Measurements from ENCODE around the gene SULF2.
"Not testable (repeated sequence)": the region's sequence is repeated elsewhere in the genome, so short reads cannot be mapped to it uniquely, and the experiment has no call there.

SULF2 gene

GRCh38 chr20:47809161-47809960, 24.1 kb upstream of the SULF2 start:
- intact Hi-C loops (cut with DNase I), result no loop called here
- DNase-seq, result no peak

DNA sequence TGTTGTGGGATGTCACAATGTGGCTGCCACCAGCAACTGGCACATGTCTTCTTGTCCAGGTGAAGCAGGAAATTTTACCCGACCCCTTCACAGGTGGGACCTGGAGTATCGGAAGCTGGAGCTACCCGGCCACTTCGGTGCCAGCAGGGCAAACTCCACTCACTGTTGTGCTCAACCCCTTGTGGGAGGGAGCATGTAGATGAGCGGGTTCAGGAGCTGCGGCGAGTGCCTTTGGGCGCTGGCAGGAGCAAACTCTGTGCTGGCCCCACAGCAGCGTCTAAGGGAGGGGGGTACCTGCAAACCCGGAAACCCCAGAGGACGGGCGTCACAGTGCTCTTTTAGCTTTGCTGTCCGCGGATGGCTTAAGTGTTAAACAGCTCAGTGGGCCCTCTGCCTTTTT, 20.7 kb upstream of the SULF2 start:
- no peak for DNase-seq
- intact Hi-C loops (cut with DNase I), result no loop called here

DNA sequence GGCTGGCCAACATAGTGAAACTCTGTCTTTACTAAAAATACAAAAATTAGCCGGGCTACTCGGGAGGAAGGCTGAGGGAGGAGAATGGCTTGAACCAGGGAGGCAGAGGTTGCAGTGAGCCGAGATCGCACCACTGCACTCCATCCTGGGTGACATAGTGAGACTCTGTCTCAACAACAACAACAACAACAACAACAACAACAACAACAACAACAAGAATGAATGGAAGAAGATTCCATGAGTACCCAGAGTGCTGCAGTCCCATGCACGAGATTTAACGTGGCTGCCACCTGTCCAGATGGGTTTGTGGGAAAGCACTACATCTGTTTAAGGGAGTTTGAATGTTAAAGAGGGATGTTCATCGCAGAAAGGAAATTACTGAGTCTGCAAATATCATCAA, 19.7 kb upstream of the SULF2 start:
- DNase-seq; intact Hi-C loops (cut with DNase I): not testable (repeated sequence)

DNA sequence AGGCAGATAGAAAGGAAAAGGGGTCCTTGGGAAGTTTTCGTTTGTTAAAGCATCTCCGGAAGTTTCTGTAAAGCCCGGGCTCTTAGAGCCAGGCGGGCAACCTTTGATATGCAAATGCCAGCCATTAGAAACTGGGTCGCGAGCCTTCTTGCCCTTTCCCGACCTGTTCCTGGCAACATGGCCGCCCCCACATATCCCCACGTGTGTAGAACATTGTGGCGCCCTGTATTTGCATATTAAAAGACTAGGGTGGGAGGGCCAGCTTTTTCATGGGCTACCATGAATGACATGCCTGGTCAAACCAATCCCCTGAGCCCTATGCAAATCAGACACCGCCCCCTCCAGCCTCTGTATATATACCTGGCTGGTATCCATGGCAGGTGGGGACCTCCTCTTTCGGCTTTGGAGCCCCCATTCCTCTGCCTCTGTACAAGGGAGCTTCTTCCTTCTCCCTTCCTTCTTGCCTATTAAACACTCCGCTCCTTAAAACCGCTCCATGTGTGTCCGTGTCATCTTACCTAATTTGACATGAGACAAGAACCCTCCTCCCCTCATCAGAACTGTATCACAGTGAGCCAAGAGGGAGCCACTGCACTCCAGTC, 19.0 kb upstream of the SULF2 start:
- intact Hi-C loops (cut with DNase I), result not testable (repeated sequence)

GRCh38 chr20:47802975-47803374, 17.7 kb upstream of the SULF2 start:
- DNase-seq, result no peak
- intact Hi-C loops (cut with DNase I), result no loop called here

More for the DNA sequence above, 19.0 kb upstream of the SULF2 start:
- not testable (repeated sequence) for DNase-seq

GRCh38 chr20:47802226-47802920, 17.1 kb upstream of the SULF2 start:
- intact Hi-C loops (cut with DNase I), result no loop called here
- peak in 1 of 42 donors; percentile 49 for DNase-seq

- DNase-seq, result no peak
- intact Hi-C loops (cut with DNase I), result no loop called here
Measured at GRCh38 chr20:47801759-47802158, 16.5 kb upstream of the SULF2 start.

- intact Hi-C loops (cut with DNase I), result no loop called here
- no peak for DNase-seq
Measured at GRCh38 chr20:47801079-47801478, 15.8 kb upstream of the SULF2 start.

DNA sequence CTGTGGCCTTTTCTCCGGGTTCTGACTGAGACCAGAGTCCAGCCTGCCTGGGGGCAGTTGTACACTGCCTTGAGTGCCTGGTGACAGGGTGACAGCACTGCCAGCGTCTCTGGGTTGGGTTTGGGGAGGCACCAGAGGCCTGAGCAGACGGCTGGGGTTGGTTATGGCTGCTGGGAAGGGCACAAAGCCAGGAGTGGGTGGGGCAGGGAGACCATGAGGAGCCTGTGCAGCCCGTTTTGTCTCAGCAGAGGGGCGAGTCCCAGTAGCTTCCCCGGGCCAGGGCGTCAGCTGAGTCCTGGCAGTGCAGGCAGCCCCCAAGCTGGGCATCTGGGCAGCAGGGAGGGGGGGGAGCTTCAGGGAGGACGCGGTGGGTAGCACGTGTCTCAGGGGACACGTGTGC, 15.3 kb upstream of the SULF2 start:
- DNase-seq, result no peak
- intact Hi-C loops (cut with DNase I), result no loop called here

DNA sequence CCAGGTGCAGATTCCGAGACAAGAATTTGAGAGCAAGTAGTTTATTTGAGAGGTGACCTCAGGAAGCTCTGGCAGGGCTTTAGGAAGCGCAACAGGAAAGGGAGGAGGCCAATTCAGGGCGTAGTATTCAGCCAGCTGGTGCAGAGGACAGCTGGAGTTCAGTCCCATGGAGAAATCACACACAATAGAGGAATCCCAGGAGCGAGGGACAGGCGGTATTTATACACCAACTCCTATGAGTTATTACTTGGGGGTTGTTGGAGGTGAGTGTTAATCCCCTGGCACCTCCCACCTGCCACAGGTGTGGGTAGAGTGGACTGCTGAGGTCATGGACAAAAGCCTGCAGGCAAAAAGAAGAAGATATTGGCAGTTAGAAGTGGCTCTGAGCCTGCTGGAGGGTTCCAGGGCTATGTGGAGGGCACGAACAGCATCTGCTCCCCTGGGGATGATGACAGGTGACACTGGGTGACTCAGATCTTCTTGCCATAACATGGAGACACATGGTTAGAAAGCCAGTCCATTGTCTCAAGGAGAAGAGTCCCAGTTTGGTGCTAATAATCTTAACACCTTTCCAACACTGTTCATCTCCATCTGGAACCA, 13.9 kb upstream of the SULF2 start:
- no peak for DNase-seq
- intact Hi-C loops (cut with DNase I), result no loop called here

DNA sequence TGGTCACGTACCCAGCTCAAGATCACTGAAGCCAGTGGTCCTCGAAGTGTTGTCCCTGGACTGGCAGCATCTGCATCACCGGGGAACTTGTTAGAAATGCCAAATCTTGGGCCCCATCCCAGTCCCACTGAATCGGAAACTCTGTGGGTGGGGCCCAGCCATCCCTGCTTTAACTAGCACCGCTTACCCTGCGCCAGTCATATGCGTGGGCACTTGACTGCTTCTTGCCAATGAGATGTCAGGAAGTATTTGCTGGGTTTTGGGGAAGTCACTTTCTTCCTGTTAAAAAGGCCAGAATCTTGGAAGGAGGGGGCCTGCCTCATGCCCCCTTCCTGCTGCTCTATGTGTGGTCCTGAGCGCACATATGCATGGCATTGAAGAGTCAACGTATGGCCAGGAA, 11.7 kb upstream of the SULF2 start:
- intact Hi-C loops (cut with DNase I), result no loop called here
- DNase-seq, result no peak

- intact Hi-C loops (cut with DNase I), result no loop called here
- DNase-seq, result peak in 4 of 42 donors; percentile 28 to 54 (median 36)
Measured at GRCh38 chr20:47795214-47795907, 10.1 kb upstream of the SULF2 start.

GRCh38 chr20:47794264-47794663, 9.0 kb upstream of the SULF2 start:
- intact Hi-C loops (cut with DNase I); DNase-seq: not testable (repeated sequence)

GRCh38 chr20:47792021-47792618, 6.8 kb upstream of the SULF2 start:
- intact Hi-C loops (cut with DNase I), result no loop called here
- DNase-seq, result peak in 5 of 42 donors; percentile 30 to 60 (median 41)

DNA sequence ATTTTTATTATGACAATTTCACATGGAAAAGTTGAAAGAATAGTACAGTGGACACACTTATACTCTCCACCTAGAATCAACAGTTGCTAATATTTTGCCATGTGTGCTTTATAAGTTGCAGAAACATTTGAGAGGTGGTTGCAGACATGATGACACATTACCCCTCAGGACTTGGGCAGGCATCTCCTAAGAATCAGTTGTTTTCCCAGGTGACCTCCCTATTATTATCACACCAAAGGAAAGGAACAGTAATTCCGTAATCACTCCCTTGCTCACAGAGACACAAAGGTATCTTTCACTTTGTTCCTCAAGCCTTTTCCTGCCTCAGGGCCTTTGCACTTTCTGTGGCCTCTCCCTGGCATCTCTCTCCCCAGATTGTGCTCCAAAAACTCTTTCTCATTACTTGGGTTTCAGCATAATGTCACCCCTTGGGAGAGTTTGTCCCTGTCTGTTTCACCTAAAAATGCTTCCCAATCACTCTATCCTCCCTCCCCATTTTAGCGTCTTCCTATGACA, 5.9 kb upstream of the SULF2 start:
- intact Hi-C loops (cut with DNase I), result no loop called here
- DNase-seq, result no peak

DNA sequence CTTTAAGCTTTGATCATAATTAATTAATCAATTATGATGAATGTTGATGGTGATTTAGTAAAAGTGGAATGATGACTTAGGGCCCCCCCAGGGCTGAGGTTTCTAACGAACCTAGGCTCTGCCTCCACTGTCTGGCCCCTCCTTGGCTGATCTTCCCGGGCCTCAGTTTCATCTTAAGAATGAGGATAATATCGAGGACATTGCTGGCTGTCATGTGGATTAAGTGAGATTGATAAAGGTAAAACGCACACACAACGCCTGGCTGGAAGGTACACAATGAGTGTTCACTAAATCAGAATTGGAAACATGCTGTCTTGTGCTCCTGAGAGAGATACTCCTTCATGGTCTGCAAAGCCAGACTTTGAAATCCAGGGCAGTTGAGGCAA, 5.3 kb upstream of the SULF2 start:
- no peak for DNase-seq
- intact Hi-C loops (cut with DNase I), result no loop called here

GRCh38 chr20:47789764-47790579, 4.7 kb upstream of the SULF2 start:
- intact Hi-C loops (cut with DNase I), result no loop called here
- DNase-seq, result no peak

Data from head of caudate nucleus (tissue), 42 donors.